Retina (tissue), 1 donor: Measurements from ENCODE around the gene BMP4.

Source experiments
- DNase-seq: peaks from one replicate; pipeline ENCODE4 v3.0.0-alpha.2; 2016

Gene BMP4

DNA sequence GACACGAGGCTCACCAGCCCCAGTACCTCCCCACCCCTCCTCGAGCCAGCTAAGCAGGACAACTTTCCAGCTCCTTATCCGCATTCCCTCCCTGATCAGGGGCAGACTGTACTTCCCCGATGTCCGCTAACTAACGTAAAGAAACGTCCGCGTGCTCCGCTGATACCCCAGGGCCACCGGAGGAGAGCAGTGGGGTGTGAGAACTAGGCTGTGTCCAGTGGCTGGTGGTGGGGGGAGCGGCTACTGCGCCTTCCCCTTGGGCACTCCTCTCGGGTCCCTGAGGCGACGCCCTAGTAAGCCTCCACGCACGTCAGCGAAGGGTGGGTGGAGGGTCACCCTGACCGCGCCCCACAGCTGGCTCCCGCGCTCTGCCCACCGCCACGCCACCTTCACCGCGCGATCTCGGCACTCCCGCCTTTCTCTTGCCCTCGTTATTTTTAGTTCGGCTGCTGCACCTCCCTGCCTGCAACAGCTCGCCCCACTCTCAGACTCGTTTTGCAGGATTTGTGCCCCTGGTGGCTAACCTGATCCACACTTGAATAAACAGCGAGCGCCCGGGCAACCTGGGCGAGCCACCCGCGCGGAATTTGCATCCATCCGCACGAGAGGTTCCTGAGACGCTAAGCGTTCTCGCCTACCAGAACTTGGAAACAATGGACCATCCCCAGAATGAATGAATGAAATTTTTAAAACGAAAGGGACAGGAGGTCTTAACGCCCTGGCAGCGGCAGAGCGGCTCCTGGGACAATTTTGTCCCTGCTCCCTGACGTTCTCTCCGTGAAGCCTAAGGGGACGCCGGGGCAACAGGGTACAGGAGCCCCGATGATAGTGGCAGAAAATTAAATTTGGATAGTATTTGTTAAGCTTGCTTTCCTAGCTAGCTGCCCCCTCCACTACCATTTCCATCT, 6.9 kb upstream of the BMP4 start:
- peak; percentile 72 for DNase-seq

DNA sequence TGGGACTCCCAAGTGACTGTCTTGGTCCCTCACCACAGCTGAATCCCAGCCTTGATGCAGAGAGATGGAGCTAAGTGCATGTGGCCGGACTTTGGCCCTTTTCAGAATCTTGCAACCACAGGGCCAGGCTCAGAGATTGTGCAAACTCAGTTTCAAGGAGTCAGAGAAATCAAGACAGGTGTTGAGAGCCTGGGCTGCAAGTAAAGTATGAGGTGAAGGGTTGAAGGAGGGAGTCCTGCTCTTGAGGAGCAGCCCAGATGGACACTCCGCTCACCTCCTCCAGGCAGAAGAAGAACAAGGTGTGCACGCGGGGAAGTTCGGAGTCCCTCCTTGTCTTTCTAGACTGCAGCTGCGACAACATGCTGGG, 6.3 kb upstream of the BMP4 start:
- DNase-seq: no peak

DNA sequence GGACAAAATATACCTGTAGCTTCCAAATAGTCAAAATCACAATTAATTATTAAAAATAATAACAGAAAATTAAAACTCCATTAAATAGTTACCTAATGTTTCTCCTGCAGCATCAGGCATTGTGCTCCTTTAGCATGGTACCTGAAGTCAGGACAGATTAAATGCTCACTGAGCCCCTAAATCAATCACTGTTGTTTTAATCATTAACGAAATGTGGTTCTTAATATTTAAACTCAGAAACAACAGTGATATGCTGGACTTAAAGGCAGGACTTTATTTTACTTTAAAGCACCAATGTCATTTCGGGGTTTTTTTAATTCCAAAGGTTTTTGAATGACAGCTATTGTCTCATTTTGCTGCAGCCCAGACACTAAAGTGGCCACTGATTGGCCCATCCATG, 2.0 kb upstream of the BMP4 start:
- no peak for DNase-seq

DNA sequence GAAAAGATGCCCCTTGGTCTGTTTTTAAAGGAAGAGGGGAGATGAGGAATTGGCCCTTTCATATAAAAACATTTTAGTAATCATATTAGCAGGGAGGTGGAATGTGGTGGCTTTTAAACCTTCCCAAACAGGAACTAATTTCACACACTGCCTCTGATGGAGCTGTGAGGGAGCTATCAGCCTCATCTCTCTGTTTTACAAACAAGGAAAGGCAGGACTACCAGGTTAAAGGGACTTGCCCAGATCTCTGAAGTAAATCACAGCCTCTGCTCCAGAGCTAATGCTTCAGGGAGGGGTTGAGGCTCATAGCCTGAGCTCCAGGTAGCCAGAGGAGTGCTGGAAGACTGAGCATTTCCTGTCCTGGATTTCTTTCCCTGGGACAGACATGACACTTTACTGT, 1.1 kb upstream of the BMP4 start:
- no peak for DNase-seq

DNA sequence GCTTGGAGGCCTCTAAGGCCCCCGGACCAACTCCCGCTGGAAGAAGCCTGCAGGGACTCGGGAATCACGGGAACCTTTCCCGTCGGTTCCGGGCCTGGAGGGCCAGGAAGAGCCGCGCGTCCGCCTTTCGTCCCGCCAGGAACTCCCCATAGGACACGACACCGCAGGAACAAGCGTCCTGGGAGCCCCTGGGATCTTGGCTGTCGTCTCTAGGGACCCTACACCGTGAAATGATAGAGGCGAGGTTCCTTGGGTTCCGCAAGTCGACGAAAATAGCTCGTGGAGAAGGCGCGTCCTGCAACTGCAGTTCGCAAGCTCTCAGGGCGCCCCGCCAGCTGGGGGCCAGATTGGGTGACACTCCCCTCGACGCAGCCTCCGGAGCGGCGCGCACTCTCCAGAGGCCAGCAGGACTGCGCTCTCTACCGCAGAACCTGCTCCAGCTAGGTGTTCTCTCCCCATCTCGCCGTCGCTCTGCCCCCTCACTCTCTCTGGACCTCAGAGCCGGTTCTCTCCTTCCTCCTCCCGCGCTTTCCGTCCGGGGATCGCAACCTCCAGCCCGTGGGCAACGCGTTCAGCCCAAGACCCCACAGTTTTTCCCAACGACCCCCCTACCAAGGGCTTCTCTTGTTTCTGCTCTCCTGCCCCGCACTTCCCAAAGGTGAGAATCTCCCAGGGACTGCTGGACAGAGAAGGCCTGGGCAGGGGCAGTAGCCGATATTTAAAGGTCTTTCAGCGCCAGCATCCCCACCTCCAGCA, 776 bp downstream of the BMP4 start:
- peak; percentile 65 for DNase-seq

DNA sequence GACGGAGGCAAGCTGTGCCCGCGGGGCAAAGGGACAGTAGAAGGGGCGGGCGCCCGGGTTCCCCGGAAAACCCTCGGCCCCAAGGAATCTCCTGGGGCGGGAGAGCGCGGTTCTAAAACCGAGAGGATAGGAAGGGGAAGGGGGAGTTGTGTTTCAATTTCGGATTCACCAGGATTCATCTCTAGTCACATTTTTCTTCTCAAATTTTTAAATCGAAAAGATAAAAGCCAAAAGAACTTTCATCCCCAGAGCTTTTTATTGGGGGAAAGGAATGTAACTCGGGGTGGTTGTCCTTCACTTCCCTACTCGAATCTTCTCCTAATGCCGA, 1.4 kb downstream of the BMP4 start:
- no peak for DNase-seq

DNA sequence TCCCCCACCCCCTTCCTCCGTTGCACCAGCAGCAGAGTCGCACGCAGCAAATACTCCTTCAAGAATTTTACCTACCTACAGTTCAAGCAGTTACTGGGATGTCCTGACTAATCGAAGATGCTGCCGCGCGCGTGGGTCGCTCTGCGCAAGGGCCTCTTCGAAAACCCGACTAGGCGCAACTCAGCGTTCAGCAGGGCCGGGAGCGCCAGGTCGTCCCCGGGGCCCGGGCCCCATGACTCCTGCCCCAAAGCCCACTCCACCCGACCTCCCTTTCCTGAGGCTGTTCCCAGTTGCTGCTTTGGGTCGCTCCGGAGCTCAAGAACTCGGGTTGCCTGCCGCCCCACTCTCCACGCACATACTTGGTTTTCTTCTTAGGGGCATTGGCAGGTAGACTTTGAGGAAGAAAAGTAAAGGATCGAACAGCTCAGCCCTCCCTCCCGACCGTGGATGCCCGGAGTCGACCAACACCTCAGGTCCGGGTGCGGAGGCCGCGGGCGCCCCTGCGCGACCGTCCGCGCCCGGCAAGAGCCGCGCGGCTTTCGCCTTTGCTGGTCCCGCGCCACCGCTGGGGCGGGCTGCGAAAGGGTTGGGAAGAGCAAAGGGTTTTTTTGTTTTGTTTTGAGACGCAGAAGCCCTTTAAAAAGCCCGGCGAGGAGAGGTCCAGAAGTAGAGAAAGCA, 1.9 kb downstream of the BMP4 start:
- DNase-seq: peak; percentile 69

DNA sequence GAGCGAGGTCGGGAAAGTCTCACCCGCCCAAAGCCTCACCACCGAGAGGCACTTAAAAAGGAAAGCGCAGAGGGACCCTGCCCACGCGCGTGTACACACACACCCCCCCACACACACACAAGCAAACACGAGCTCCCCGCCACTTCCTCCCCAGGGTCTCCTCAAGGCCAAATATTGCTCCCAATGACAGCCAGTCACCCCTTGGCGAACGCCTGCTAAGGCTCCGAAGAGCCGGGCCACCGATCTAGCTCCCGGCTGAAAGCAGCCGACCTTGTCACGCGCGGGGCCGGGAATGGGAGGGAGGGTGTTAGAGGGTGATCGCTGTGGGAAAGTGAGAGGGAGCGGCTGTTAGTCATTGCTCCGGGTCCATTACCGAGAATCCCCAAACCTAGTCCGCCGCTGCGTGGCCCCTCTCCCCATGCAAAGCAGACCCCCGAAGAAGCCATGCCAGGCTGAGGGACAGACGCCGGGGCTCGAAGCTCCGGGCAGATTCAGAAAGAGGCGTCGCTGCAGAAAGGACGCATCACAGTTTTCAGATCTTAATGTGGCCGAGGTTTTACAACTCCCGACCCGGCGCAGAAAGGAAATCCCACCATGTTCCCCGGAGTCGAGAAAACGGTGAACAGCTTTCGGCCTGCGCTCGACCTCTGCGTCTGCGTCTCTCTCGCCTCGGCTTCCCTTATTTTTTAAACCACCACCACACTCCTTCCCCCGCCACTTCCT, 2.6 kb downstream of the BMP4 start:
- peak; percentile 88 for DNase-seq

DNA sequence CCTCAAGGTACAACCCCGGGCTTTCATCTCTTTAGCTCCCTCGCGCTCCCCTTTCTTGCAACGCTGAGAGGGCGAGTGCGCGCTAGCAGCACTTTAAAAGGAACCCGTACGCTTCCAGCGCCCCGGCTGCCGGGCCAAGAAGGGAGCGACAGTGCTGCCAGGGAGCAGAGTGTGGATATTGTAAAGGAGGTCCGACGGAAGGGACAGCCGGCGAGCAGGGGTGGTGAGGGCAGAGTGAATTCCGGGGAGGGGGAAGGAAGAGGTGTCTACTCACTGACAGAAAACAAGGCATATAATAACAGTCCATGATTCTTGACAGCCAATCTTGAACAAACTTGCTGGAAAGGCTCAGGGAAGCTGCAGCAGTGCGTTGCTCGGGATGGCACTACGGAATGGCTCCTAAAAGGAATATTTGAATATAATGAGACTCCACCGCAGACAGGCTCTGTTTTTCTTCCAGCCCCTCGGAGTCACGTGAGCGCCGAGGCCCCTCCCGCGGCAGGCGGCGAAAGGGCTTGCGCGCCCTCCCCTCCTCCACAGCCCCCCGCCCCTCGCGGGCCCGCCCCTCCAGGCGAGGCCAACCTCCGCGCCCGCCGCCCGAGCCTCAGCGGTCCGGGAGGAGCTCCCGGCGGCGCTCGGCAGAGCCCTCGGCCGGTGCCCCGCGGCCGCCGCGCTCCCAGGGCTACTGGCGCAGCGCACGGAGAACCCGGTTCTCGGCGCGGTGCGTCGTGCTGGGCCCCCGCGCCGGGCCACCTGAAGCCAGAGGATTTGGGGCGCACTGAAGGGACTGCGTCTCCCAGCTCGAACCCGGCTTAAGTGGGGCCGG, 3.4 kb downstream of the BMP4 start:
- DNase-seq: peak; percentile 82

DNA sequence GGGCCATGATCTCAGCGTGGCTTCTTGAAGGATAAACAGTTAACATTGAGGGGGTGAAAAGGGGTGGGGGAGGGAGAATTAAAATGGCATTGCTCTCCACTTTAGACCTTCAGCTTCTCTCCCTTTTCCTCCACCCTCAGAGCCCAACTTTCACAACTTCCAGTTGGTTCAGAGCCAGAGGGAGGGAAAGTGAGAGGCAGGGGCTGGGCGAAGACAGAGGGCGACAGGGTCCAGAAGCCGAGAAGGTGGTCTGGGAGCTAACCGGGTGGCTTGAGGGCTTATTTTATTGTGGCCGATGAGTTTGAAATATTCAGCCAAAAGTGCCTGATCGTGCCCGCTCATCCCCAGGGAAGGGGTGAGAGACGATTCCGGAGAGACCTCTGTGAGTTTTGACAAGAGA, 4.1 kb downstream of the BMP4 start:
- DNase-seq: no peak

DNA sequence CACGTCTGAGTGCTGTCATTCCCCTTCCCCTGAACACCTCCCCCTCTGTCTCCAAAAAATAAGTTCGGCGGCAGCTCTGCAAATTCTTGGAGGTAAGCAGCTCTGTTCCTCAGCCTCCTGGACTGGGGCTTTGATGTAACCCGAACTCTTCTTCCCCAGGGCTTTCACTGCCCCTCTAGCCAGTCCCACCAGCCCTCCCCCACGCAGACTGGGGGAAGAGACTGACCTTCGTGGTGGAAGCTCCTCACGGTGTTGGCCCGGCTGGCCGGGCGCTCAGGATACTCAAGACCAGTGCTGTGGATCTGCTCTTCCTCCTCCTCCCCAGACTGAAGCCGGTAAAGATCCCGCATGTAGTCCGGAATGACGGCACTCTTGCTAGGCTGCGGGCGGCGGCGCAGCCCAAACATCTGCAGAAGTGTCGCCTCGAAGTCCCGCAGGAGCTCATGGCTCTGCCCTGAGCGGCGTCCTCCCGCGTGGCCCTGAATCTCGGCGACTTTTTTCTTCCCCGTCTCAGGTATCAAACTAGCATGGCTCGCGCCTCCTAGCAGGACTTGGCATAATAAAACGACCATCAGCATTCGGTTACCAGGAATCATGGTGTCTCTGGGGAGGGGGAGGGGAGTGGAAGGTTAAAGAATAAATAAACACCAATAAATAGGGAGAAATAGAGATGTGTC, 4.9 kb downstream of the BMP4 start:
- DNase-seq: peak; percentile 66

DNA sequence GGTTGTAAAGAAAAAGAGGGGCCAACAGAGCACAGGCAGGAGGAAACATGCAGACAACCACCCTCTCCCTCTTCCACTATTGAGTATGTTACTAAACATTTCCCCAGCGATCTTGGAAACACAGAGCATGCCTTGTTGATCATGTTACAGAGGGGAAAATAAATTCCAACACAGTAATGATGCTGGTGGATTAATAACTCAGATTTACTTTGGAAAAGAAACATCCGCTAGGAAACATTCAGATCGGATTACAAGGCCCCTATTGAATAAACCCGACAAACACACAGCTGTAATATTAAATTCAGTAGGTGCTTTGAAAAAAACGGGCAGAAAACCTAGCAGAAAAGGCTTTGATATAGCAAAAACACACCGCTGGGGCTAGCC, 5.4 kb downstream of the BMP4 start:
- no peak for DNase-seq

DNA sequence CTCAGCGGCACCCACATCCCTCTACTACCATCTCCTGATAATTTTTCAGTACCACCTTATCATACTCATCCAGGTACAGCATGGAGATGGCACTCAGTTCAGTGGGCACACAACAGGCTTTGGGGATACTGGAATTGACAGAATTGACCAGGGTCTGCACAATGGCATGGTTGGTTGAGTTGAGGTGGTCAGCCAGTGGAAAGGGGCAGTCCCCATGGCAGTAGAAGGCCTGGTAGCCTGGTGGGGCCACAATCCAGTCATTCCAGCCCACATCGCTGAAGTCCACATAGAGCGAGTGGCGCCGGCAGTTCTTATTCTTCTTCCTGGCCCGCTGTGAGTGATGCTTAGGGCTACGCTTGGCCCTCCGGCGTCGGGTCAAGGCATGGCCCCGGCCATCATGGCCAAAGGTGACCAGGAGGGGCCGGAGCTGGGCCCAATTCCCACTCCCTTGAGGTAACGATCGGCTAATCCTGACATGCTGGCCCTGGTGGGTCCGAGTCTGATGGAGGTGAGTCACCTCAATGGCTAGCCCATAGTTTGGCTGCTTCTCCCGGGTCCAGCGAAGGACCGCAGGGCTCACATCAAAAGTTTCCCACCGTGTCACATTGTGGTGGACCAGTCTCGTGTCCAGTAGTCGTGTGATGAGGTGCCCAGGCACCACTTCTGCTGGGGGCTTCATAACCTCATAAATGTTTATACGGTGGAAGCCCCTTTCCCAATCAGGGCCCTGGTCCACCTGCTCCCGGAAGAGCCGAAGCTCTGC, 6.4 kb downstream of the BMP4 start:
- no peak for DNase-seq

DNA sequence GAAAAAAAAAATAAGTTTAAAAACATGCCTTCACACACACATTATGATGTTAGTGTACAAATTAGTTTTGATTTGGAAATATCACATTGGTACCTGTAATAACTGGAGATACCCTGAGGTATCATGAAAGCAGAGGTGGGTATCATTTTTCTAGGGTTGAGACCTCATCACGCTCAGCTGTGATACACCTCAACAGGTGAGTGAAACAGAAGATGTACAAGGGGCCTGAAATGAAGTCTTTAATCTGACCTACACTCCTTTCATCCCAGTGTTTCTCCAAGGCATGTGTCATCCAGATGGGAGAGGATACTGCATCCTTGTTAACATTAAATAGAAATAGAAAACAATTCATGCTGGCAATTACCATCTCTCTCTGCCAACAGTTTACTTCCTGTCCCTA, 7.4 kb downstream of the BMP4 start:
- DNase-seq: no peak

DNA sequence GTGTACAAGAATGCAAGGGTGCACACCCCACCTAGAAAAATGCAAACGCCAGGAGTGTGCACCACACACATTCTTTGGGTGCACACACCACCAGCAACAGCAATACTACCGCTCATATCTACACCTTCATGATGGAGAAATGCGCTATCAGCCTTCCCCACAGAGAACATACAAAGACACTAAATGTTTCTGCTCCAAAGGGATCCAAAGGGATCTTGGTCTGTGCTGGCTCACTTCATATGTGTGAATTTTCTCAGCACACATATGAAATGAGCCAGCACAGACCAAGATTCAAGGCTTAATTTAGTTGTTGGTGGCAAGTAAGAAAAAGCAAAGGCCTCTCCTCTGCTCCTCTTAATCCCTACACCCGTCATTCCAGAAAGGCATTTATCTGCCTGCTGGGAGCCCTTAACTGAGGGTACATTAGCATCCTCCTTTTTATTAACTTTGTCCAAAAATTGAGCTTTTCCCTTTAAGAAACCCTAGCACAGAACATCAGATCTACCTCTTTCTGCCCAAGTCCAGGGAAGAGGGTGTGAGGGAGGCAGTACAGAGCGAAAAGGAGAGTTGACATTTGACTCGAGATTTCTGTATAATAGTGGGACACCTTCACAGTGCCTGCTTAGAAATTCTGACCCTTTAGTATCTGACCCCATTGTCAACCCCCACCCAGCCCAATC, 8.3 kb downstream of the BMP4 start:
- DNase-seq: no peak

DNA sequence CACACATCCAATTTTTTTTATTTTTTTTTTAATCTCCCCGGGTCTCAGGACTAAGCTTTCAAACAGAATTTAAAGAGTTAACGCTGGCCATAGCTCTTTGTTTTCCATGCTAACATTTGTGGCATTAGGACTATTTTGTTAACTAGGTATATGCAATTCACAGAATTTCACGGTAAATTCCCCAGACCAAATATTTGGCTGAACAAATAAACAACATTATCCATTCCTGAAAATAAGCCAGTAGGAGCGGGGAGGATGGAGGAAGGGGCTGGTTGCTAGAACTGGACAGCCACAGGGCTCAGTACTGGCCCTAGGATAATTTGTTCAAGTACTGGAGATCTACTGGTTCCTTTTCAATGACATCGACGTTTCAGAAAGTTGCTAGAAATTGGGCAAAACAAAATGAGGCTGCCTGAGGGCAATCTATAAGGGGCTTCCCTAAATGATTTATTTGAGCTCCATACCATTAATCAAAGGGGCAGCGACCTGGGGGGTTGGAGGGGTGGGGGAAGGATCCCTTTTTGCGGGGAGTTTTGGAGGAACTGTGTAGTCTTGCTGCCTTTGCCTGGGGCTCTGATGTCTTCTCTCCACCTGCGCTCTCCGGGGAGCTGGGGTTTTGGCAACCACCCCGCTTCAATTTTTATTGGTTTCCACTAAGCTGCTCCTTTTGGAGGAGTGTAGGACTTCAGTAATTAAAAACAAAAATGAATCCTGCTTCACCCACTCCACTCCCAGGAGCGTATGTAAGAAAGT, 9.0 kb downstream of the BMP4 start:
- no peak for DNase-seq

DNA sequence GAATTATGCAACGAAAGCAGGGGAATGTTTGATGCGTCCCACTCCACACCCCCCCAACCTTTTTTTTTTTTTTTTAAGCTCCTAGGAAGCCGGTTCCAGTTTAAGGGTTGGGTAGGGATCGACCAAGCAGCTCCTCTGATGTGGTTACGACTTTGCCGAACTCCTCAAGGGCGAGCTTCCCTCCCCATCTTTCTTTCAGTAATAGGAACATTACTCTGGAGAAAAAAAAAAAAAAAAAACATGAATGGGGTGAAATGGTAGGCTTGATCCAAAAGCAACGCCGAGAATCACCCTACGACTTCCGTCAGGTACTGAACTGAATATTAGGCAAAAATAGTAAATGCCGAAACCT, 9.6 kb downstream of the BMP4 start:
- no peak for DNase-seq

DNA sequence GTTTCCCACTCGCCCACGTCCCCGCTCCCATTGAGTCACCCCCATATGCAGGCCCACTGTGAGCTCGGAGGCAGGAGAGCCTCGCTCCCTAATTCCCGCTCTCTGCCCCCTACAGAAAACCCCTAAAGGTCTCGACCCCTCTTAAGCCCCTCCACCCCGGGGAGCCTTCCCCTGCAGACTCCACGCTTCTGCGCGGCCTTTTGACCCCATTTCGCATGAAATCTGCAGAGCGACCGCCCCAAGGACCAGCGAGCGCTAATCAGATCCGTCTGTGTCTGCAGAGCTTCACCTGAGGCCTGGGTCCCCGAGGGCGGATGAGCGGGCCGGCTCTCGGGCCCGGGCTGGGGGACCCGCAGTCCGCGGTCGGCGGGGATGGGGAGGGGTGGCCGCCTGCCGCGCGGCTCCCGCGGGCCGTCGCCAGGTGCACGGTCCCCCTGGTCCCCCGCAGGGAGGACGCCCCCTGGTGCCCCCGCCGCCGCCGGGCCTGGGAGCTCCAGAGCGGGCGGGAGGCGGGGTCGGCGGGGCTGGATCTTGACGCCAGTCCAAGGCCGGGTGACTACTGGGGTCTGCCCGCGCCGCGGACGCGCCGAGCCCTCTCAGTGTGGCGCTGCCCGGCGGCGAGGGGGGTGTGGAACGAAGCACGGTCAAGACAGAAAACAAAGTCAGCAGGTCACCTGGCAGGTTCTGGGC, 10.1 kb downstream of the BMP4 start:
- peak; percentile 63 for DNase-seq

DNA sequence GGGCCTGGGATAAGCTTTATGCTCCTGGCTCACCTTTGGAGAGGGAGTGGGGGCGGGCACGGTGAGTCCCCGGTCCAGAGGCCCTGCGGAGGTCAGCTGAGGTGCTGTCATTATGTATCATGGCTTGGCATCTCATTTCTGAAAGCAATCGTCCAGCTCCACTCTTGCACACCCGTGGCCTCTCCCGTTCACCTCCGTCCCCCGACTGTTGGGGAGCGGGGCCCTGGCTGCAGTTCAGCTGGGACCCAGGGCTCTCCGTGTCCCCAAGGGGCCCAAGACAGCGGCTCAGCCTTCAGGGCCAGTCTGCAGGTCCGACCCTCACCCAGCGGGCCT, 10.6 kb downstream of the BMP4 start:
- no peak for DNase-seq
